T follicular helper cell (primary cell): ENCODE measurements around the gene ATP8A1.

Experiments
- DNase-seq: peaks from one replicate; pipeline ENCODE4 v3.0.0-alpha.2; 2020; ENCODE audit warnings: low read depth

Gene ATP8A1

DNA sequence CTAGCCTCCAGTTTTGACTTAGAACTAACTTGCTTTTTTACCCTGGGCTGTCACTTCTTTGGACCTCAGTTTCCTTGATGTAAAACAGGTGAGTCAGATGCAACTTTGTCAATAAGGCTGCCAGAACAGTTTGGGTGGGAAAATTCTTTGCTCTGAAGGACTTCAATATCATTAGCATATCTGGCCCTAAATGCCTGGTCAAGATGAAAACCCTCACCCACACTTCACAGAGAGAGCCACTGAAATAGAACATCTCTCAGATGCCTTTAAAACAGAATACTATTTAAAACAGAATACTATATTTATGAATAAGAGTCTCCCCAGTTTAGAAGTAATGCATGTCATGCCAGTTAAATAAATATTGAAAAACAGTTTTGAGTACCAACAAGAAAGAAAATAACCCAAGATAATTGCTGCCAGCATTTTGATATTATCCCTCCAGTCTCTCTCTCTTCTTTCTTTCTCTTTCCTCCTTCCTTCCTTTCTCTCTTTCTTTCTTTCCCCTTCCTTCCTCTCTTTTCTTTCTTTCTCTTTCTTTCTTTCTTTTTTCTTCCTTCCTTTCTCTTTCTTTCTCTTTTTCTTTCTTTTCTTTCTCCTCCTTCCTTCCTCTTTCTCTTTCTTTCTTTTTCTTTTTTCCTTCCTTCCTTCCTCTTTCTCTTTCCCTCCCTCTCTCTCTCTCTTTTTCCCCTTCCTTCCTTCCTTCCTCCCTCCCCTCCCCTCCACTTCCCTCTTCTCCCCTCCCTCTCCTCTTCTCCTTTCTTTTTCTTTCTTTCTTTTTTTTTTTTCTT is 292.4 kb downstream of the ATP8A1 start:
- no peak for DNase-seq

DNA sequence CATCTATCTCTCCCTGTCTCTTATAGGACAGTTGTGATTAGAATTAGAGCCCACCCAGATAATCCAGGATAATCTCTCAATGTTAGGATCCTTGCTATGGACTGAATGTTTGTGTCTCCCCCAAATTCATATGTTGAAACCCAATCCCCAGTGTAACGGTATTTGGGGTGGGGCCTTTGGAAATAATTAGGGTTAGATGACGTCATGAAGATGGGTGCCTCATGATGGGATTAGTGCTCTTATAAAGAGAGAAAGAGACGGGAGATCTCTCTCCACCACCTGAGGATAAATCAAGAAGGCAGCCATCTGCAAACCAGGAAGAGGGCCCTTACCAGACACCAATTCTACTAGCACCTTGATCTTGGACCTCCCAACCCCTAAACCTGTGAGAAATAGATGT is 293.3 kb downstream of the ATP8A1 start:
- DNase-seq = no peak

DNA sequence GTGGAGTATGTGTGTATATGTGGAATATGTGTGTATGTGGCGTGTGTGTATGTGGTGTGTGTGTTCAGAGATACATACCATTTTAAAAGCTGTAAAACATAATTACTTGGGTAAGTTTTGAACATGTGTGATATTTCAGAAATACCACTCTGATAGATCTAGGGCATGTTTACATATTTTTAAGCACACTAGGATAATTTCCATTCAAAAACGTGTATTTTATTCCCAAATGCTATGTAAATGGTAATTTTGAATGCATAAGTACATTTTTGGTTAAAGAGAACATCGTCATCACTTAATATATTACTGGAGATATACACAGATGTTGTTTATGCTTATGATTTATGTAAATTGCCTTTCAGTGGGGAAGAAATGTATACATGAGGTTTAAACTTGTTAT is 294.3 kb downstream of the ATP8A1 start:
- no peak for DNase-seq

DNA sequence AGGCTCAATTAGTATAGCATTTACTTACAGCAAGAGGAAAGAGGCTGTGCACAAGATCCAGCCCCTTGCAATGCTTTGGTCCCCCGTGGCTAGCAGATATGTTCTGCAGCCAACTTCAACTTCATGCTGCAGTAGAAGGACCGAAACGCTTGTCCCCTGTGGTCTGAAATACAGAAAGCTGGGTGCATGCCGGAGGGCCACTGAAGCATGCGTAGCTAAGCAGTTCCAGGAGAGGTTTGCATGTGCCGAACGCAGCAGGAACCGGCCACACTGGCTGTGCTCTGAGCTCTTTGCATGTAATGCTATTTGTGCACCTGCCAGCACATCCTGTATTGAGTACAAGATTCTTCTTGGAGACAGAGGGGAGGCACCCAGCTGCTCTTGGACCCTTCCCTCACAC is 295.4 kb downstream of the ATP8A1 start:
- DNase-seq = no peak

DNA sequence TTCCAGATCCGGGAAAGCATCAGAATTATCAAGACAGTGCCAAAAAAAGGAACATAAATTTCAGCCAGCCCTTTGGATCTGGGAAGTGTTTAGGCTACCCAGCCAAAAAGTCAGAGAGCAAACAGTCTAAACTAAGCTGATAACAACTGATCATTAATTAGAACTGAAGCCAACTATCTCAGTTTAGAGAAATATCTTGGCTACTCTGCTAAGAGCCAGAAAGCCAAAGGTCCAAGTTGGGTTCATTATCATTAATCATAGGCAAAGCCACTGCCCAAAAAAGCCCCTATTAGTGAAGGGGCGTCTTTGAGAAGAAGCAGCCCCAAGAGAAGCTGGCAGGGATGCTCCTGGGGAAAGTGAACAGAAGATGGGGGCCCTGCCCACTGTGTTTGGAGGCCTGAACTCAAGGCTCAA is 296.6 kb downstream of the ATP8A1 start:
- DNase-seq = no peak

DNA sequence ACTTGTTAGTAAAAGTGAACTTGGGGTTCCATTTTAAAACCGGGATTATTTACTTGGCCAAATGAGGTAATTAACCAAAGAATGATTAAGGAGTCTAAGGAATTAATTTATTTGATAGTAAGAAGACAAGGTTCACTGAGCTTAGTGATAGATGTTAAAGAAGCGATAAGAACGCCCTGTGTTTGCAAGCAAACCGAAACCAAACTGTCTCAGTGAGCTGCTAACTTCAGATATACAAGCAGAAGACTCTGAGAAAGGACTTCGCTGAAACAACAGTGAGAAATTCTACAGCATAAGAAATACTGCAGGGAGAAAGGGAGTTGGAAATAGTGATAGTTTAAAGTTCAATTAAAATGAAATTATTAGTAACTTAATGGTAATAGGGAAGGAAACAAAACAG is 297.2 kb downstream of the ATP8A1 start:
- no peak for DNase-seq
